ENCODE results near the gene SLC25A22.

- TF ChIP-seq CTCF (IDR thresholded peaks at IDR 0.05) (no peak), EZH2 (IDR thresholded peaks at IDR 0.05; ENCODE audit: borderline replicate concordance, insufficient read depth, low read depth, low read length, poor library complexity, severe bottlenecking) (no peak)
These were observed 35.5 kb downstream of the SLC25A22 start for GRCh38 chr11:762421-763072.
